HepG2 (cell line): ENCODE data around the gene IQCE. TPM values are rescaled to one million over a fixed set of nuclear protein-coding genes. Genes with fewer than 3 reads are reported as not detected.

Source experiments
- ARNT2 ChIP-seq: sonication (generic); formaldehyde crosslinking; IDR thresholded peaks from 2 replicates; pipeline ENCODE4 v1.8.0; 2022; ENCODE audit warnings: mild to moderate bottlenecking, low read depth, missing genetic modification reagents, moderate library complexity
- FOXA3 ChIP-seq: IDR thresholded peaks from 2 replicates; pipeline ENCODE4 v1.6.1; 2016; ENCODE audit warnings: missing genetic modification reagents, missing compliant biosample characterization
- GTF2F1 ChIP-seq: fragments of 150-350 bp; IDR thresholded peaks from 2 replicates; pipeline ENCODE4 v1.6.1; 2014; ENCODE audit warnings: low read length
- KDM2A ChIP-seq: sonication (generic); formaldehyde crosslinking; IDR thresholded peaks from 2 replicates; pipeline ENCODE4 v1.4.0; 2020; ENCODE audit warnings: low read depth, missing genetic modification reagents, borderline replicate concordance
- MED8 ChIP-seq: sonication (generic); formaldehyde crosslinking; IDR thresholded peaks from 2 replicates; pipeline ENCODE4 v1.8.1; 2023; ENCODE audit warnings: mild to moderate bottlenecking, missing genetic modification reagents; ENCODE audit not compliant: insufficient replicate concordance
- MZF1 ChIP-seq: sonication (generic); formaldehyde crosslinking; IDR thresholded peaks from 2 replicates; pipeline ENCODE4 v1.8.1; 2023; ENCODE audit warnings: mild to moderate bottlenecking, missing genetic modification reagents, borderline replicate concordance
- NR2F1 ChIP-seq, 2 experiments: fragments of 450-650 bp in 1 of 2; formaldehyde crosslinking in 1 of 2; IDR thresholded peaks; 2 replicates each; pipeline versions ENCODE4 v1.5.0 to v1.6.1; 2016 to 2020; ENCODE audit warnings: mild to moderate bottlenecking in 1 of 2, missing compliant biosample characterization in 1 of 2, missing genetic modification reagents in 1 of 2, moderate library complexity in 1 of 2
- RBAK ChIP-seq: sonication (generic); formaldehyde crosslinking; IDR thresholded peaks from 2 replicates; pipeline ENCODE4 v1.5.1; 2020; ENCODE audit warnings: mild to moderate bottlenecking, missing genetic modification reagents
- SP1 ChIP-seq, 2 experiments: fragments of 450-650 bp in 1 of 2; sonication (generic) in 1 of 2; formaldehyde crosslinking in 1 of 2; IDR thresholded peaks; 2 replicates each; pipeline versions ENCODE4 v1.4.0 to v1.6.1; 2016 to 2020; ENCODE audit warnings: missing genetic modification reagents in 1 of 2
- STAG1 ChIP-seq: sonication (generic); formaldehyde crosslinking; IDR thresholded peaks from 2 replicates; pipeline ENCODE4 v1.4.0; 2020; ENCODE audit warnings: missing genetic modification reagents
- ZBTB20 ChIP-seq: sonication (generic); formaldehyde crosslinking; IDR thresholded peaks from 2 replicates; pipeline ENCODE4 v1.8.1; 2023; ENCODE audit warnings: missing genetic modification reagents, low read depth, mild to moderate bottlenecking, borderline replicate concordance
- ZNF12 ChIP-seq: sonication (generic); formaldehyde crosslinking; IDR thresholded peaks from 2 replicates; pipeline ENCODE4 v1.5.0; 2020; ENCODE audit warnings: missing genetic modification reagents
- ZNF224 ChIP-seq: sonication (generic); formaldehyde crosslinking; IDR thresholded peaks from 2 replicates; pipeline ENCODE4 v1.5.0; 2020; ENCODE audit warnings: mild to moderate bottlenecking, missing genetic modification reagents
- ZNF331 ChIP-seq: sonication (generic); formaldehyde crosslinking; IDR thresholded peaks from 2 replicates; pipeline ENCODE4 v1.4.0; 2020; ENCODE audit warnings: missing genetic modification reagents
- ZNF7 ChIP-seq: IDR thresholded peaks from 2 replicates; pipeline ENCODE4 v1.6.1; 2016; ENCODE audit warnings: missing biosample characterization, missing genetic modification reagents
- ZNF816 ChIP-seq: sonication (generic); formaldehyde crosslinking; IDR thresholded peaks from 2 replicates; pipeline ENCODE4 v1.8.0; 2022; ENCODE audit warnings: missing genetic modification reagents, mild to moderate bottlenecking, borderline replicate concordance
- polyA plus RNA-seq, 8 experiments: library from polyadenylated mRNA; depleted of rRNA in 3 of 8; stranded (reverse) in 7 of 8; unstranded in 1 of 8; fragments of >200 nt; fragmentation: Illumina TruSeq in 4 of 8; extraction: Trizol in 4 of 8; gene quantifications; 2 replicates each; pipeline versions ENCODE4 v1.2.1 to v1.2.3, GENCODE V29; 2011 to 2016; ENCODE audit warnings: low read depth in 4 of 8, missing spikeins in 1 of 8, mixed read lengths in 1 of 8; ENCODE audit not compliant: insufficient read depth in 1 of 8
- total RNA-seq, 5 experiments: library from RNA; depleted of rRNA; stranded (reverse); fragments of >200 nt; fragmentation: Illumina TruSeq; extraction: Trizol; gene quantifications; 2 replicates each; pipeline ENCODE4 v1.2.3, GENCODE V29; 2016; ENCODE audit warnings: low read depth in 1 of 5
- TF ChIP-seq, protein P1 (sequence below): fragments of 450-650 bp; IDR thresholded peaks from 2 replicates; pipeline ENCODE4 v1.6.1; 2017; ENCODE audit warnings: mild to moderate bottlenecking
- TF ChIP-seq, protein P2 (sequence below): IDR thresholded peaks from 2 replicates; pipeline ENCODE4 v1.6.1; 2016
- TF ChIP-seq, protein P3 (sequence below): sonication (generic); formaldehyde crosslinking; IDR thresholded peaks from 2 replicates; pipeline ENCODE4 v1.4.0; 2020; ENCODE audit warnings: missing genetic modification reagents, mild to moderate bottlenecking, borderline replicate concordance
- TF ChIP-seq, protein P4 (sequence below): IDR thresholded peaks from 2 replicates; pipeline ENCODE4 v1.6.1; 2016; ENCODE audit warnings: low read depth, control low read depth
- TF ChIP-seq, protein P5 (sequence below): sonication (generic); formaldehyde crosslinking; IDR thresholded peaks from 2 replicates; pipeline ENCODE4 v1.8.0; 2022; ENCODE audit warnings: missing genetic modification reagents, mild to moderate bottlenecking, moderate library complexity, borderline replicate concordance

Gene IQCE
- total and polyA plus RNA-seq, 2 of the 13 experiments (the other 11 are each of a cell fraction or from before 2014, with no cell fraction given) = 1.5 to 2.5 TPM

DNA sequence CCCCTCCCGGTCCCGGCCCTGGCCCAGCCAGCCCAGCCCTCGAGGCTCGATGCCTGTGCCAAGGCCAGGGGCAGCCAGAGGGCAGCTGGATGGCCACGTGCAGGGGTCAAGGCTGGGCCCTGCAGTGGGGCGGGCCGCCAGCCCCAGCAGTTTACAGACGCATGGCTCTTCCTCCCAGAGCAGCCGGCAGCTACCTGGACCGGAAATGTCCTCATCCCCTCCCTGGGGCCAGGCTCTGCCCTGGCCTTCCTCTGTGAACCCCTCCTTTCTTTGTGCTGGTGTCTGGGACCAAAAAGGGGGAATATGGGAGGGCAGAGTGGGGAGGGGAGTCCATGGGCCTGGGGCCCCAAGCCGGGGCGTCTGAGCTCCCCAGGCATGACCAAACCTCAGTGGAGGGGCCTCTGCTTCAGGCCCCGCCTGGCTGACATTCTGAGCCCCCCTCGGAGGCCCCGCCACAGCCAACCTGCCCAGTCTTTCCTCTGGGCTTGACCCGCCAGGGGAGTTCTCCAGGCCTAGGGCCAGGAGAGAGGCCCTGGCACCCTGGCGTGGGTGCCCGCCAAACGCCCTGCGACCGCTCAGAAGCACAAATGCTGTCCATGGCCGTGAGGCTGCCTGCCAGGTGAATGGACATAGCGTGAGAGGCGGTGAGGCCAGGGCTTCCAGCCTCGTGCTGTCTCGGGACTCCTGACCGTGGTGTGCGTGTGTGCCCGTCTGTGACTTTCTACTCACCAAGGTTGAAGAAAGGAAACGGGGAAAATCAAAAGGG, 104.5 kb downstream of the IQCE start (continued):
- TF ChIP-seq, protein P1, sequence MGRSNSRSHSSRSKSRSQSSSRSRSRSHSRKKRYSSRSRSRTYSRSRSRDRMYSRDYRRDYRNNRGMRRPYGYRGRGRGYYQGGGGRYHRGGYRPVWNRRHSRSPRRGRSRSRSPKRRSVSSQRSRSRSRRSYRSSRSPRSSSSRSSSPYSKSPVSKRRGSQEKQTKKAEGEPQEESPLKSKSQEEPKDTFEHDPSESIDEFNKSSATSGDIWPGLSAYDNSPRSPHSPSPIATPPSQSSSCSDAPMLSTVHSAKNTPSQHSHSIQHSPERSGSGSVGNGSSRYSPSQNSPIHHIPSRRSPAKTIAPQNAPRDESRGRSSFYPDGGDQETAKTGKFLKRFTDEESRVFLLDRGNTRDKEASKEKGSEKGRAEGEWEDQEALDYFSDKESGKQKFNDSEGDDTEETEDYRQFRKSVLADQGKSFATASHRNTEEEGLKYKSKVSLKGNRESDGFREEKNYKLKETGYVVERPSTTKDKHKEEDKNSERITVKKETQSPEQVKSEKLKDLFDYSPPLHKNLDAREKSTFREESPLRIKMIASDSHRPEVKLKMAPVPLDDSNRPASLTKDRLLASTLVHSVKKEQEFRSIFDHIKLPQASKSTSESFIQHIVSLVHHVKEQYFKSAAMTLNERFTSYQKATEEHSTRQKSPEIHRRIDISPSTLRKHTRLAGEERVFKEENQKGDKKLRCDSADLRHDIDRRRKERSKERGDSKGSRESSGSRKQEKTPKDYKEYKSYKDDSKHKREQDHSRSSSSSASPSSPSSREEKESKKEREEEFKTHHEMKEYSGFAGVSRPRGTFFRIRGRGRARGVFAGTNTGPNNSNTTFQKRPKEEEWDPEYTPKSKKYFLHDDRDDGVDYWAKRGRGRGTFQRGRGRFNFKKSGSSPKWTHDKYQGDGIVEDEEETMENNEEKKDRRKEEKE = no peak
- TF ChIP-seq RBAK (CRISPR knock-in tag) (no peak), ZNF12 (CRISPR knock-in tag) (no peak; the same call in 1 of the 2 replicates), STAG1 (CRISPR knock-in tag) (peak; percentile 32; the same call in 1 of the 2 replicates), MED8 (CRISPR knock-in tag) (no peak), SP1 (IDR thresholded peaks at IDR 0.05) (no peak), SP1 (CRISPR knock-in tag; IDR thresholded peaks at IDR 0.05) (no peak), ZNF331 (CRISPR knock-in tag) (peak; percentile 82), ZNF224 (CRISPR knock-in tag) (peak; percentile 77; the same call in 1 of the 2 replicates), ZBTB20 (CRISPR knock-in tag) (peak; percentile 84; the same call in 1 of the 2 replicates), FOXA3 (CRISPR knock-in tag) (peak; percentile 88), GTF2F1 (no peak), NR2F1 (CRISPR knock-in tag; IDR thresholded peaks at IDR 0.05) (peak; percentile 98 to 99), ZNF7 (CRISPR knock-in tag) (no peak), ZNF816 (CRISPR knock-in tag) (peak; percentile 60; the same call in 1 of the 2 replicates), ARNT2 (CRISPR knock-in tag) (peak; percentile 88; the same call in 1 of the 2 replicates), KDM2A (peak; percentile 96), MZF1 (CRISPR knock-in tag) (no peak)
- TF ChIP-seq, protein P2, sequence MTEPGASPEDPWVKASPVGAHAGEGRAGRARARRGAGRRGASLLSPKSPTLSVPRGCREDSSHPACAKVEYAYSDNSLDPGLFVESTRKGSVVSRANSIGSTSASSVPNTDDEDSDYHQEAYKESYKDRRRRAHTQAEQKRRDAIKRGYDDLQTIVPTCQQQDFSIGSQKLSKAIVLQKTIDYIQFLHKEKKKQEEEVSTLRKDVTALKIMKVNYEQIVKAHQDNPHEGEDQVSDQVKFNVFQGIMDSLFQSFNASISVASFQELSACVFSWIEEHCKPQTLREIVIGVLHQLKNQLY (CRISPR knock-in tag) = peak; percentile 99
- TF ChIP-seq, protein P3, sequence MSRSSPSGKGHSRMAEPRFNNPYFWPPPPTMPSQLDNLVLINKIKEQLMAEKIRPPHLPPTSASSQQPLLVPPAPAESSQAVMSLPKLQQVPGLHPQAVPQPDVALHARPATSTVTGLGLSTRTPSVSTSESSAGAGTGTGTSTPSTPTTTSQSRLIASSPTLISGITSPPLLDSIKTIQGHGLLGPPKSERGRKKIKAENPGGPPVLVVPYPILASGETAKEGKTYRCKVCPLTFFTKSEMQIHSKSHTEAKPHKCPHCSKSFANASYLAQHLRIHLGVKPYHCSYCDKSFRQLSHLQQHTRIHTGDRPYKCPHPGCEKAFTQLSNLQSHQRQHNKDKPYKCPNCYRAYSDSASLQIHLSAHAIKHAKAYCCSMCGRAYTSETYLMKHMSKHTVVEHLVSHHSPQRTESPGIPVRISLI (CRISPR knock-in tag) = 0 out of 2 replicates have a peak, but pooled peaks have one; percentile 13
- TF ChIP-seq, protein P4, sequence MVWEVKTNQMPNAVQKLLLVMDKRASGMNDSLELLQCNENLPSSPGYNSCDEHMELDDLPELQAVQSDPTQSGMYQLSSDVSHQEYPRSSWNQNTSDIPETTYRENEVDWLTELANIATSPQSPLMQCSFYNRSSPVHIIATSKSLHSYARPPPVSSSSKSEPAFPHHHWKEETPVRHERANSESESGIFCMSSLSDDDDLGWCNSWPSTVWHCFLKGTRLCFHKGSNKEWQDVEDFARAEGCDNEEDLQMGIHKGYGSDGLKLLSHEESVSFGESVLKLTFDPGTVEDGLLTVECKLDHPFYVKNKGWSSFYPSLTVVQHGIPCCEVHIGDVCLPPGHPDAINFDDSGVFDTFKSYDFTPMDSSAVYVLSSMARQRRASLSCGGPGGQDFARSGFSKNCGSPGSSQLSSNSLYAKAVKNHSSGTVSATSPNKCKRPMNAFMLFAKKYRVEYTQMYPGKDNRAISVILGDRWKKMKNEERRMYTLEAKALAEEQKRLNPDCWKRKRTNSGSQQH (CRISPR knock-in tag) = no peak
- TF ChIP-seq, protein P5, sequence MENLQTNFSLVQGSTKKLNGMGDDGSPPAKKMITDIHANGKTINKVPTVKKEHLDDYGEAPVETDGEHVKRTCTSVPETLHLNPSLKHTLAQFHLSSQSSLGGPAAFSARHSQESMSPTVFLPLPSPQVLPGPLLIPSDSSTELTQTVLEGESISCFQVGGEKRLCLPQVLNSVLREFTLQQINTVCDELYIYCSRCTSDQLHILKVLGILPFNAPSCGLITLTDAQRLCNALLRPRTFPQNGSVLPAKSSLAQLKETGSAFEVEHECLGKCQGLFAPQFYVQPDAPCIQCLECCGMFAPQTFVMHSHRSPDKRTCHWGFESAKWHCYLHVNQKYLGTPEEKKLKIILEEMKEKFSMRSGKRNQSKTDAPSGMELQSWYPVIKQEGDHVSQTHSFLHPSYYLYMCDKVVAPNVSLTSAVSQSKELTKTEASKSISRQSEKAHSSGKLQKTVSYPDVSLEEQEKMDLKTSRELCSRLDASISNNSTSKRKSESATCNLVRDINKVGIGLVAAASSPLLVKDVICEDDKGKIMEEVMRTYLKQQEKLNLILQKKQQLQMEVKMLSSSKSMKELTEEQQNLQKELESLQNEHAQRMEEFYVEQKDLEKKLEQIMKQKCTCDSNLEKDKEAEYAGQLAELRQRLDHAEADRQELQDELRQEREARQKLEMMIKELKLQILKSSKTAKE (CRISPR knock-in tag) = peak; percentile 98
